Breast epithelium (tissue), 3 donors: Measurements from ENCODE around the gene TTC7B.

Experiments used
- POLR2A ChIP-seq: fragments of 450-650 bp; IDR thresholded peaks from one replicate; pipeline ENCODE4 v1.6.1; 2016; ENCODE audit warnings: antibody characterized with exemption, mild to moderate bottlenecking, moderate library complexity
- POLR2AphosphoS5 ChIP-seq, 3 donors: sonication (generic); formaldehyde crosslinking; IDR thresholded peaks; one replicate each; pipeline ENCODE4 v1.6.1; 2017; ENCODE audit warnings: antibody characterized with exemption in 3 of 3
- TF ChIP-seq, protein P1 (sequence below), 3 donors: fragments of 450-650 bp; IDR thresholded peaks; one replicate each; pipeline ENCODE4 v1.5.1; 2016 to 2017; ENCODE audit warnings: antibody characterized with exemption in 3 of 3, mild to moderate bottlenecking in 3 of 3, moderate library complexity in 3 of 3

DNA sequence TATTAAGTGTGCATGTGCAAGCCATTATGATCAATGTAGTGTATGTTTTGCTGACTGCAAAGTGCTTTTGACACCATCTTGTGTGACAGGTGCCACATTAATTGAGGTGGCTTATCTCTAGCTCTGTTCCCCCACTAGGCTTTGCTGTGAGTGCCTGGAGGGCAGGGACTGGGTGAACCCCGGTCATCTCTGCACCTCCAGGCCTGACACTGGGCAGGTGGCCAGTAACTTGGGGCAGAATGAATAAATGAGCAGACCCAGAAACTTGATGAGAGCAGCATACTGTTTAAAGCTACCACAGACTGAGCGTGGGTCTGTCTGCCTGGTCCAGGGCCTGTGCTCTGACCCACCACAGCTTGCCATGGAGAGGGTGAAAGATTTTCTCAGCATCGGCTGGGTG, 267.8 kb downstream of the TTC7B start:
- TF ChIP-seq, protein P1, sequence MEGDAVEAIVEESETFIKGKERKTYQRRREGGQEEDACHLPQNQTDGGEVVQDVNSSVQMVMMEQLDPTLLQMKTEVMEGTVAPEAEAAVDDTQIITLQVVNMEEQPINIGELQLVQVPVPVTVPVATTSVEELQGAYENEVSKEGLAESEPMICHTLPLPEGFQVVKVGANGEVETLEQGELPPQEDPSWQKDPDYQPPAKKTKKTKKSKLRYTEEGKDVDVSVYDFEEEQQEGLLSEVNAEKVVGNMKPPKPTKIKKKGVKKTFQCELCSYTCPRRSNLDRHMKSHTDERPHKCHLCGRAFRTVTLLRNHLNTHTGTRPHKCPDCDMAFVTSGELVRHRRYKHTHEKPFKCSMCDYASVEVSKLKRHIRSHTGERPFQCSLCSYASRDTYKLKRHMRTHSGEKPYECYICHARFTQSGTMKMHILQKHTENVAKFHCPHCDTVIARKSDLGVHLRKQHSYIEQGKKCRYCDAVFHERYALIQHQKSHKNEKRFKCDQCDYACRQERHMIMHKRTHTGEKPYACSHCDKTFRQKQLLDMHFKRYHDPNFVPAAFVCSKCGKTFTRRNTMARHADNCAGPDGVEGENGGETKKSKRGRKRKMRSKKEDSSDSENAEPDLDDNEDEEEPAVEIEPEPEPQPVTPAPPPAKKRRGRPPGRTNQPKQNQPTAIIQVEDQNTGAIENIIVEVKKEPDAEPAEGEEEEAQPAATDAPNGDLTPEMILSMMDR (IDR thresholded peaks at IDR 0.05) = no peak
- no peak for TF ChIP-seq POLR2AphosphoS5 (IDR thresholded peaks at IDR 0.05)
- TF ChIP-seq POLR2A = no peak
